Brain microvascular endothelial cell (primary cell): Measurements from ENCODE around the gene SUFU.

Experiments used
- DNase-seq: peaks from one replicate; pipeline ENCODE4 v3.0.0-alpha.2; 2020
- H3K27ac ChIP-seq: fragments of 250-450 bp; sonication (Bioruptor Pico); 2 replicates; pipeline ENCODE4 v1.5.1; 2020; ENCODE audit warnings: mild to moderate bottlenecking, moderate library complexity
- H3K27me3 ChIP-seq: fragments of 250-450 bp; sonication (Bioruptor Pico); replicated peaks from 2 replicates; pipeline ENCODE4 v1.5.1; 2020; ENCODE audit warnings: mild to moderate bottlenecking
- H3K36me3 ChIP-seq: fragments of 250-450 bp; sonication (Bioruptor Pico); replicated peaks from 2 replicates; pipeline ENCODE4 v1.5.1; 2020; ENCODE audit warnings: mild to moderate bottlenecking
- H3K4me3 ChIP-seq: 2 replicates; pipeline ENCODE4 v1.5.1; 2011; ENCODE audit warnings: low read depth, mild to moderate bottlenecking, control low read depth, low read length, moderate library complexity
- CTCF ChIP-seq: IDR thresholded peaks from 2 replicates; pipeline ENCODE4 v1.5.1; 2011; ENCODE audit warnings: low read depth, mild to moderate bottlenecking, moderate library complexity, low read length, control low read depth, inconsistent platforms; ENCODE audit errors: missing control alignments
- in situ Hi-C: cut with HindIII; loops from 2 replicates; pipeline ENCODE4 v1.10.0; 2017; ENCODE audit warnings: low sequenced_read_pairs, low pct_ligation_motif_present

SUFU gene

GRCh38 chr10:102617816-102618215 lies 114.0 kb downstream of the SUFU start:
- no peak for TF ChIP-seq CTCF
- no peak overlapping the region for H3K4me3 ChIP-seq
- H3K27ac ChIP-seq = no peak overlapping the region
- in situ Hi-C loops = no loop called here
- H3K36me3 ChIP-seq = peaks cover 10% of the 10 kb centered on the region
- no peaks in the 10 kb centered on the region for H3K27me3 ChIP-seq
- no peak for DNase-seq

- no peak for TF ChIP-seq CTCF
- in situ Hi-C loops = no loop called here
- Histone ChIP-seq H3K27me3 (no peaks in the 10 kb centered on the region), H3K36me3 (peaks cover 10% of the 10 kb centered on the region), H3K4me3 (no peak overlapping the region), H3K27ac (no peak overlapping the region)
- no peak for DNase-seq
Observed at GRCh38 chr10:102619281-102619981, 115.7 kb downstream of the SUFU start.

DNA sequence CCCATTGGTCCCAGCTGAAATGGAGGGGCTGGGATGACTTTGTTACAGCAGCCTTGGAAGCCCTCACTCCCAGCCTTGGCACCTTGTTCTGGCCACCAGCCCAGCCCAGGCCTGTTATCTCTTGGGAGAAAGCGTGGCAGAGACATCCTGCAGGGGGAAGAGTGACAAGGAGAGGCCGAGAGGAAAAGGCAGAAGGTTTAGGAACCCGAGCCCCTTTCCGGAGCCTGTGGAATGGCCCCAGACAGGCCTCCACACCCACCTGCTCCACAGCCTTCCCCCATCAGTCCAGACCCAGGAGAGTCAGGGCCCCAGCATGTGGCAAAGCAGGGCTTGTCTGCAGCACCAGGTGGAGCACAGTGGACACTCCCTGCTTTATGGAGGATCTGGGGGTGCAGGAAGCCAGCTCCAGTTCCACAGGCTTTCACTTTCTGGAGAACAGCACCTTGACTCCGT lies 116.4 kb downstream of the SUFU start:
- Histone ChIP-seq H3K36me3 (peaks cover 8% of the 10 kb centered on the region), H3K27ac (peak overlapping the region; percentile 15), H3K27me3 (no peaks in the 10 kb centered on the region), H3K4me3 (no peak overlapping the region)
- in situ Hi-C loops = no loop called here
- no peak for TF ChIP-seq CTCF
- DNase-seq = no peak

DNA sequence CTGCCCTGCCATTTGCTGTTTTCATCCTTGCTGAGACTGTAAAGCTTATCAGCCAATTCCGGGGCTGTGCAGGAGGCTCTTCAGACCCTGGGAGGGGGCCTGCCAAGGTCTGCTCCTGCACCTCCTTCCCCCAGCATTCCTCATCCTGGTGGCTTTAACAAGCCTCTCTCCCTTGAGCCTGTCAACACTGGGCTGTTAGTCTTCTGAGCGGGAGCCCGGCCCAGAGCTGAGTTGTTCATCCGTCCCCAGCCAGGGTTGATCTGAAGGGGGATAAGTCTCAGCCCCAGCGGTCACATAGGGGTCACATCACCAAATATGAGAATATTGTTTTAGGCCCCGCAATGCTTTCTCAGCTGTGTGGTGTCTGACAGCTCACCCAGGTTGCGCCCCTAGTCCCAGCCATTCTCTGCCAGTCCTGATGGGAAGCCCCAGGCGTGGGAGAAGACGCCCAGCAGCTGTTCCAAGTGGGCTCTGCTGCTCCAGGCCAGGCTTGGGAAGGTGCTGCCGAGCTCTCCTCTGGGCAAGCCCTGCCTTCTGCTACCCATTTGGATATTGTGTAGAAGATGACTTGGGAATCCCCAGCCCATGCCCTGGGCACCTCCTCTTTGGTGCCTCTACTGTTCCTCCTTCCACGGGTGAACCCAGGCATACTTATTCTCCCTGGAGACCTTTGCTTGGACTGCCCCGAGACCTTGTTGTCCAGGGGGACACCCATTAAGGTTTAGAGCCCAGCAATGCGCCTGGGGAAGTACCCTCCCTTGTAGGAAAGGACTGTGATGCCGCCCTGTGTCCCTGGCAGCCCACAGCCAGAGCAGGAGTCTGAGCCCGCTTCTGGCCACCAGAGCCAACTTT lies 117.0 kb downstream of the SUFU start:
- no peaks in the 10 kb centered on the region for H3K27me3 ChIP-seq
- TF ChIP-seq CTCF = no peak
- H3K36me3 ChIP-seq = peaks cover 8% of the 10 kb centered on the region
- no peak for DNase-seq
- H3K27ac ChIP-seq = peak overlapping the region; percentile 15
- H3K4me3 ChIP-seq = no peak overlapping the region
- in situ Hi-C loops = no loop called here

- Histone ChIP-seq H3K27ac (no peak overlapping the region), H3K36me3 (peaks cover 8% of the 10 kb centered on the region), H3K4me3 (no peak overlapping the region), H3K27me3 (no peaks in the 10 kb centered on the region)
- in situ Hi-C loops = no loop called here
- no peak for DNase-seq
- no peak for TF ChIP-seq CTCF
Observed at GRCh38 chr10:102621443-102622325, 117.9 kb downstream of the SUFU start.
